Activated CD4-positive, alpha-beta T cell treated with anti-CD3 and anti-CD28 coated beads, Interleukin-2, amount 10 ng/mL, durations not matched to agents 7 days and 5 days (primary cell): Measurements from ENCODE around the gene KRTAP5-8. TPM values are rescaled to one million over a fixed set of nuclear protein-coding genes. Genes with fewer than 3 reads are reported as not detected.

ENCODE experiments used
- CTCF ChIA-PET: fragments of 350-600 bp; sonication (Branson Sonifier 250); formaldehyde crosslinking; loops from one replicate; lab custom pipeline; 2021; ENCODE audit warnings: antibody characterized with exemption; lab: Charles Lee
- POLR2A ChIA-PET: fragments of 350-600 bp; sonication (Branson Sonifier 250); formaldehyde crosslinking; loops from one replicate; lab custom pipeline; 2021; ENCODE audit warnings: antibody characterized with exemption; lab: Charles Lee
- DNase-seq: peaks from one replicate; pipeline ENCODE4 v3.0.0-alpha.2; 2020
- H3K27ac Mint-ChIP-seq: one replicate; pipeline ENCODE4 v1.8.0; 2021; ENCODE audit warnings: mild to moderate bottlenecking, moderate library complexity, mixed read lengths
- H3K27me3 Mint-ChIP-seq: one replicate; pipeline ENCODE4 v1.8.0; 2021; ENCODE audit warnings: mixed read lengths
- H3K36me3 Mint-ChIP-seq: one replicate; pipeline ENCODE4 v1.8.0; 2021; ENCODE audit warnings: low read depth, mixed read lengths
- H3K4me1 Mint-ChIP-seq: one replicate; pipeline ENCODE4 v1.8.0; 2021; ENCODE audit warnings: mixed read lengths
- H3K4me3 Mint-ChIP-seq: one replicate; pipeline ENCODE4 v1.8.0; 2021; ENCODE audit warnings: mild to moderate bottlenecking, moderate library complexity, mixed read lengths
- H3K9me3 Mint-ChIP-seq: one replicate; pipeline ENCODE4 v1.8.0; 2021; ENCODE audit warnings: mixed read lengths
- total RNA-seq, 2 experiments: library from RNA; stranded (reverse); gene quantifications; one replicate each; pipeline ENCODE4 v1.2.3, GENCODE V29; 2021

KRTAP5-8 gene
- total RNA-seq, 2 experiments from 2014 or later: 0.17 TPM; not detected in 1

DNA sequence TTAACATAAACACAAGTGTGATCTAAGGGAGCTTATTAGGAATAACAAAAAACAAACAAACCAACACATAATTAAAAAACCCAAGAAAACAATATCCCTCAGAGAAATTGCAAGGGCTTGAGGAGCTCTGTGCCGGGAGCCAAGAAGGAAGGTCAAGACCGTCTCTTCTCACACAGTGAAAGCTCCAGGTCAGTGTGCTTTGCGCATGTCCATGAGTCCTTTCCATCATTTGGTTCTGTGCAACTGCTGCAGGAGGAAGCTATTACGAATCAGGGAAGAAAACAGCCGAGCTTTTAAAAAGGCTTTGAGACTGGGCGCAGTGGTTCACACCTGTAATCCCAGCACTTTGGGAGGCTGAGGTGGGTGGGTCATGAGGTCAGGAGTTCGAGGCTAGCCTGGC lies 4.6 kb downstream of the KRTAP5-8 start:
- DNase-seq: no peak
- H3K4me1 Mint-ChIP-seq: no peaks in the 10 kb centered on the region
- ChIA-PET POLR2A (no interaction called here), CTCF (interaction anchor here (0.5 to 1.2 kb wide), 2 partner anchors 113 to 226 kb away, joined by 3 read pairs; no protein-coding TSS in a partner anchor)
- H3K9me3 Mint-ChIP-seq: peaks cover 10% of the 10 kb centered on the region
- no peaks in the 10 kb centered on the region for H3K36me3 Mint-ChIP-seq
- H3K27ac Mint-ChIP-seq: no peak overlapping the region
- H3K4me3 Mint-ChIP-seq: no peak overlapping the region
- no peaks in the 10 kb centered on the region for H3K27me3 Mint-ChIP-seq

DNA sequence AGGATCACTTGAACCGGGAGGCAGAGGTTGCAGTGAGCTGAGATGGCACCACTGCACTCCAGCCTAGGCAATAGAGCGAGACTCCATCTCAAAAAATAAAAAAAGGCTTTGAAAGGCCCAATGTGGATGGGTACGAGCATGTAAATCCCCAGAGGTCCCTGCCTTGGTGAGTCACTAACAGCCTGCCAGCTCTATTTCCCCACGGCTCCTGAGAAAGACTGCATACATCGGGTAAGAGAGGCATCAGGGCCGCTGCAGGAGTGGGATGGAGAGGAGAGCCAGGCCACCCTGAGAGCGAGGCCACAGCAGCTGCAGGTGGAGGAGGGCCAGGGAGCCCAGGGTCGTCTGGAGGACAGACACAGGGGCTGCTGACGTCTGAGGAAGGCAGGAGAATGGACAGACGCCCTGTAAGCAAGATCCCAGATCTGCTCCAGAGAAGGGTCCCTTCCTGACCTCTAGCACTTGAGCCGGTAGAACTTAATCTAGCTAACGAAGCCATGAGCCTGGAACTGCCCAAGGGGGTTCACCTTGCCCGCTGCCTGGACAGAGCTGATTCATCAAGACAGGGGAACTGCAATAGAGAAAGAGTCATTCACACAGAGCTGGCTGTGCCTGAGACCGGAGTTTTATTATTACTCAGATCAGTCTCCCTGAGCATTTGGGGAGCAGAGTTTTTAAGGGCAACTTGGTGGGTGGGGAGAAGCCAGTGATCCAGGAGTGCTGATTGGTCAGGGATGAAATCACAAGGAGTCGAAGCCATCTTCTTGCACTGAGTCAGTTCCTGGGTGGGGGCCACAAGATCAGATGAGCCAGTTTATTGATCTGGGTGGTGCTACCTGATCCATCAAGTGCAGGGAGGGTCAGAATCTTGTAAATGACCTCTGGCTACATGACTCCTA lies 5.3 kb downstream of the KRTAP5-8 start:
- Mint-ChIP-seq H3K27ac (no peak overlapping the region), H3K27me3 (no peaks in the 10 kb centered on the region), H3K4me1 (no peaks in the 10 kb centered on the region), H3K9me3 (peaks cover 10% of the 10 kb centered on the region), H3K36me3 (no peaks in the 10 kb centered on the region), H3K4me3 (no peak overlapping the region)
- POLR2A ChIA-PET: no interaction called here
- CTCF ChIA-PET: interaction anchor here (0.5 to 1.2 kb wide), 2 partner anchors 113 to 227 kb away, joined by 3 read pairs; no protein-coding TSS in a partner anchor
- DNase-seq: no peak

- ChIA-PET CTCF (no interaction called here), POLR2A (no interaction called here)
- H3K9me3 Mint-ChIP-seq: peaks cover 10% of the 10 kb centered on the region
- H3K4me3 Mint-ChIP-seq: no peak overlapping the region
- H3K27ac Mint-ChIP-seq: no peak overlapping the region
- H3K4me1 Mint-ChIP-seq: no peaks in the 10 kb centered on the region
- H3K27me3 Mint-ChIP-seq: peaks cover under 1% of the 10 kb centered on the region
- no peak for DNase-seq
- no peaks in the 10 kb centered on the region for H3K36me3 Mint-ChIP-seq
Observed at GRCh38 chr11:71543866-71544265, 6.0 kb downstream of the KRTAP5-8 start.

GRCh38 chr11:71544525-71545214 lies 6.8 kb downstream of the KRTAP5-8 start:
- no peaks in the 10 kb centered on the region for H3K4me1 Mint-ChIP-seq
- ChIA-PET CTCF (no interaction called here), POLR2A (no interaction called here)
- peaks cover 7% of the 10 kb centered on the region for H3K27me3 Mint-ChIP-seq
- H3K4me3 Mint-ChIP-seq: no peak overlapping the region
- no peak overlapping the region for H3K27ac Mint-ChIP-seq
- DNase-seq: no peak
- no peaks in the 10 kb centered on the region for H3K36me3 Mint-ChIP-seq
- H3K9me3 Mint-ChIP-seq: peaks cover 10% of the 10 kb centered on the region

DNA sequence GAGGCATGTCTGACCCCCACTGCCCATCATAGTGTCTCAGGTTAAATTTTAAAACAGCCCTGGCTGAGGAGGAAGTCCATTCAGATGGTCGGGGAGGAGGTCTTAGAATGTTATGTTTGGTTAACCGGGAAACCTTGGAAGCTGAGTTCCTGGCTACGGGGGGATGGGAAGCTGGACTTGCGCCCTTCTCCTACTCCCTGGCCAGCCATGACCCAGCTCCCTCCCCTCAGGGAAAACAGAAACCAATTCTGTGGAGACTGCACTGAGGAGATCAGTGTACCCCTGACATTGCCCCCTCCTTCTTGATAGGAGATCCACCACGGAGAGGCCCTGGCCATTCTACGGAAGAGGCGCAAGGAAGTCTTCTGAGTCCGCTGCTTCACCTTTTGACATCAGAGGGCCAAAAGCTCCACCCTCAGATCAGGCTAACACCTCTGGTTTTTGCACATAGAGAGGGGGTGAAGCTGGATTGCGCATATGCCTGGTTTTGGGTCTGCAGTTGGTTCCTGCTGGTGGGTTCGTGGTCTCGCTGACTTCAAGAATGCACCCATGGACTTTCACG lies 7.7 kb downstream of the KRTAP5-8 start:
- POLR2A ChIA-PET: no interaction called here

GRCh38 chr11:71548120-71548519 lies 10.3 kb downstream of the KRTAP5-8 start, which contains the start of gene KRTAP5-9:
Gene KRTAP5-9 (plus strand): TSS chr11:71548420. CDS start chr11:71548658, 238 bp downstream.
- CTCF ChIA-PET: no interaction called here
- Mint-ChIP-seq H3K27ac (no peak within 1 kb of the TSS), H3K9me3 (no peaks in the 10 kb centered on the region), H3K4me1 (no peaks in the 10 kb centered on the region), H3K36me3 (no peaks in the 10 kb centered on the region), H3K4me3 (no peak within 1 kb of the TSS), H3K27me3 (peaks cover 11% of the 10 kb centered on the region)
- DNase-seq: no peak
- POLR2A ChIA-PET: no interaction called here

More for the DNA sequence above, 7.7 kb downstream of the KRTAP5-8 start:
- H3K36me3 Mint-ChIP-seq: no peaks in the 10 kb centered on the region
- H3K27ac Mint-ChIP-seq: no peak overlapping the region
- no peak for DNase-seq
- CTCF ChIA-PET: interaction anchor here (0.7 kb wide), 1 partner anchor 164 kb away, joined by 3 read pairs; no protein-coding TSS in a partner anchor
- H3K4me3 Mint-ChIP-seq: no peak overlapping the region
- peaks cover 10% of the 10 kb centered on the region for H3K9me3 Mint-ChIP-seq
- peaks cover 7% of the 10 kb centered on the region for H3K27me3 Mint-ChIP-seq
- H3K4me1 Mint-ChIP-seq: no peaks in the 10 kb centered on the region

GRCh38 chr11:71548716-71549151 lies 10.9 kb downstream of the KRTAP5-8 start:
- POLR2A ChIA-PET: no interaction called here
- DNase-seq: no peak
- Mint-ChIP-seq H3K9me3 (no peaks in the 10 kb centered on the region), H3K36me3 (no peaks in the 10 kb centered on the region), H3K4me1 (no peaks in the 10 kb centered on the region), H3K4me3 (no peak overlapping the region), H3K27ac (no peak overlapping the region), H3K27me3 (peaks cover 11% of the 10 kb centered on the region)
- CTCF ChIA-PET: interaction anchor here (1.0 kb wide), 1 partner anchor 8 kb away, joined by 3 read pairs; no protein-coding TSS in a partner anchor

GRCh38 chr11:71551711-71552110 lies 13.9 kb downstream of the KRTAP5-8 start:
- no peak overlapping the region for H3K4me3 Mint-ChIP-seq
- no peak for DNase-seq
- no peak overlapping the region for H3K27ac Mint-ChIP-seq
- H3K4me1 Mint-ChIP-seq: no peaks in the 10 kb centered on the region
- H3K9me3 Mint-ChIP-seq: no peaks in the 10 kb centered on the region
- POLR2A ChIA-PET: no interaction called here
- CTCF ChIA-PET: no interaction called here
- peaks cover 15% of the 10 kb centered on the region for H3K27me3 Mint-ChIP-seq
- H3K36me3 Mint-ChIP-seq: no peaks in the 10 kb centered on the region

GRCh38 chr11:71554996-71555395 lies 17.2 kb downstream of the KRTAP5-8 start:
- Mint-ChIP-seq H3K4me1 (no peaks in the 10 kb centered on the region), H3K4me3 (no peak overlapping the region)
- POLR2A ChIA-PET: no interaction called here

GRCh38 chr11:71555508-71555907 lies 17.7 kb downstream of the KRTAP5-8 start:
- no peak overlapping the region for H3K27ac Mint-ChIP-seq

More at GRCh38 chr11:71554996-71555395, 17.2 kb downstream of the KRTAP5-8 start:
- Mint-ChIP-seq H3K9me3 (no peaks in the 10 kb centered on the region), H3K36me3 (no peaks in the 10 kb centered on the region), H3K27me3 (peaks cover 18% of the 10 kb centered on the region), H3K27ac (no peak overlapping the region)
- DNase-seq: no peak
- CTCF ChIA-PET: no interaction called here

GRCh38 chr11:71556018-71556417 lies 18.2 kb downstream of the KRTAP5-8 start:
- H3K4me1 Mint-ChIP-seq: no peaks in the 10 kb centered on the region
- no peaks in the 10 kb centered on the region for H3K36me3 Mint-ChIP-seq
- ChIA-PET POLR2A (no interaction called here), CTCF (no interaction called here)
- H3K4me3 Mint-ChIP-seq: no peak overlapping the region
- DNase-seq: no peak
- no peaks in the 10 kb centered on the region for H3K9me3 Mint-ChIP-seq
- no peak overlapping the region for H3K27ac Mint-ChIP-seq
- H3K27me3 Mint-ChIP-seq: peaks cover 22% of the 10 kb centered on the region

More at GRCh38 chr11:71555508-71555907, 17.7 kb downstream of the KRTAP5-8 start:
- no peak for DNase-seq
- Mint-ChIP-seq H3K4me1 (no peaks in the 10 kb centered on the region), H3K9me3 (no peaks in the 10 kb centered on the region), H3K4me3 (no peak overlapping the region), H3K27me3 (peaks cover 18% of the 10 kb centered on the region), H3K36me3 (no peaks in the 10 kb centered on the region)
- CTCF ChIA-PET: no interaction called here
- POLR2A ChIA-PET: no interaction called here

- DNase-seq: no peak
- H3K36me3 Mint-ChIP-seq: no peaks in the 10 kb centered on the region
- CTCF ChIA-PET: no interaction called here
- no peaks in the 10 kb centered on the region for H3K9me3 Mint-ChIP-seq
- POLR2A ChIA-PET: no interaction called here
- no peaks in the 10 kb centered on the region for H3K4me1 Mint-ChIP-seq
- peaks cover 23% of the 10 kb centered on the region for H3K27me3 Mint-ChIP-seq
- no peak overlapping the region for H3K27ac Mint-ChIP-seq
- H3K4me3 Mint-ChIP-seq: no peak overlapping the region
Observed at GRCh38 chr11:71557257-71557656, 19.4 kb downstream of the KRTAP5-8 start.
